Neuronal stem cell (in vitro differentiated cells): ENCODE measurements around the gene NCOR2.

Experiments used
- DNase-seq: peaks from one replicate; pipeline ENCODE4 v3.0.0-alpha.2; 2013; ENCODE audit warnings: low spot score
- H2AFZ ChIP-seq: one replicate; pipeline ENCODE4 v1.6.1; 2013; ENCODE audit warnings: mild to moderate bottlenecking, low read length, inconsistent platforms
- H2AK5ac ChIP-seq: 2 replicates; pipeline ENCODE4 v1.6.1; 2013; ENCODE audit warnings: low read depth, mild to moderate bottlenecking, inconsistent platforms, low read length, moderate library complexity, mixed read lengths
- H2BK120ac ChIP-seq: 2 replicates; pipeline ENCODE4 v1.6.1; 2013; ENCODE audit warnings: low read depth, mild to moderate bottlenecking, inconsistent platforms, low read length, moderate library complexity, mixed read lengths
- H2BK12ac ChIP-seq: one replicate; pipeline ENCODE4 v1.6.1; 2013; ENCODE audit warnings: low read length, inconsistent platforms
- H2BK15ac ChIP-seq: 2 replicates; pipeline ENCODE4 v1.6.1; 2013; ENCODE audit warnings: mild to moderate bottlenecking, low read length, inconsistent platforms, mixed read lengths
- H2BK5ac ChIP-seq: one replicate; pipeline ENCODE4 v1.6.1; 2013; ENCODE audit warnings: inconsistent platforms, mild to moderate bottlenecking, low read length, moderate library complexity
- H3K14ac ChIP-seq: one replicate; pipeline ENCODE4 v1.6.1; 2013; ENCODE audit warnings: low read length, inconsistent platforms
- H3K18ac ChIP-seq: 2 replicates; pipeline ENCODE4 v1.6.1; 2013; ENCODE audit warnings: low read length, inconsistent platforms
- H3K23ac ChIP-seq: 2 replicates; pipeline ENCODE4 v1.6.1; 2013; ENCODE audit warnings: low read depth, mild to moderate bottlenecking, mixed read lengths, low read length, inconsistent platforms; ENCODE audit not compliant: poor library complexity
- H3K27ac ChIP-seq: replicated peaks from 3 replicates; pipeline ENCODE4 v1.5.1; 2013; ENCODE audit warnings: low read length, inconsistent platforms
- H3K27me3 ChIP-seq, 3 experiments: 2 replicates each; pipeline ENCODE4 v1.6.1; 2013; ENCODE audit warnings: low read length in 3 of 3, mild to moderate bottlenecking in 2 of 3, inconsistent platforms in 1 of 3, low read depth in 1 of 3, mixed read lengths in 1 of 3, moderate library complexity in 1 of 3; ENCODE audit not compliant: control insufficient read depth in 3 of 3, insufficient read depth in 3 of 3
- H3K36me3 ChIP-seq, 2 donors: replicated peaks in 1 of 2; 2 replicates each; pipeline ENCODE4 v1.6.1; 2013; ENCODE audit warnings: low read length in 2 of 2; ENCODE audit not compliant: control insufficient read depth in 2 of 2, insufficient read depth in 2 of 2
- H3K4ac ChIP-seq: 2 replicates; pipeline ENCODE4 v1.6.1; 2013; ENCODE audit warnings: inconsistent platforms, mild to moderate bottlenecking, low read length, moderate library complexity
- H3K4me1 ChIP-seq, 2 donors: 1 replicate in 1 of 2; 2 replicates in 1 of 2; pipeline ENCODE4 v1.6.1; 2013; ENCODE audit warnings: low read length in 2 of 2, low read depth in 1 of 2; ENCODE audit not compliant: control insufficient read depth in 2 of 2, insufficient read depth in 1 of 2
- H3K4me2 ChIP-seq: one replicate; pipeline ENCODE4 v1.6.1; 2013; ENCODE audit warnings: mild to moderate bottlenecking, low read length, inconsistent platforms; ENCODE audit not compliant: insufficient read depth, poor library complexity, severe bottlenecking
- H3K4me3 ChIP-seq, 2 donors: 2 replicates each; pipeline ENCODE4 v1.5.1; 2013; ENCODE audit warnings: low read length in 2 of 2, mild to moderate bottlenecking in 2 of 2, inconsistent platforms in 1 of 2, moderate library complexity in 1 of 2
- H3K79me1 ChIP-seq: one replicate; pipeline ENCODE4 v1.6.1; 2013; ENCODE audit warnings: low read depth, mild to moderate bottlenecking, inconsistent platforms, low read length, moderate library complexity
- H3K9ac ChIP-seq: one replicate; pipeline ENCODE4 v1.6.1; 2013; ENCODE audit warnings: mild to moderate bottlenecking, low read depth, low read length, inconsistent platforms; ENCODE audit not compliant: poor library complexity
- H3K9me3 ChIP-seq, 2 donors: replicated peaks in 1 of 2; 2 replicates each; pipeline versions ENCODE3 to v1.6.1; 2013; ENCODE audit warnings: low read length in 2 of 2, mild to moderate bottlenecking in 2 of 2, inconsistent platforms in 1 of 2, low read depth in 1 of 2, mixed read lengths in 1 of 2, moderate library complexity in 1 of 2; ENCODE audit not compliant: control insufficient read depth in 2 of 2, insufficient read depth in 1 of 2
- H4K8ac ChIP-seq: one replicate; pipeline ENCODE4 v1.6.1; 2013; ENCODE audit warnings: low read depth, mild to moderate bottlenecking, inconsistent platforms, low read length, moderate library complexity
- H4K91ac ChIP-seq: one replicate; pipeline ENCODE4 v1.6.1; 2013; ENCODE audit warnings: low read length, low read depth, mild to moderate bottlenecking, inconsistent platforms; ENCODE audit not compliant: poor library complexity
- WGBS, 2 donors: extraction: QIAGEN DNeasy Blood & Tissue Kit; methylation state at CpG; one replicate each; pipeline ENCODE4 v1.1.7; 2013; ENCODE audit warnings: missing lambda C conversion rate in 2 of 2, mixed read lengths in 1 of 2; ENCODE audit not compliant: insufficient read length in 2 of 2, insufficient replicate concordance in 1 of 2; ENCODE audit errors: extremely low coverage in 2 of 2; 5-methylcytosine and 5-hydroxymethylcytosine counted together

NCOR2 gene

DNA sequence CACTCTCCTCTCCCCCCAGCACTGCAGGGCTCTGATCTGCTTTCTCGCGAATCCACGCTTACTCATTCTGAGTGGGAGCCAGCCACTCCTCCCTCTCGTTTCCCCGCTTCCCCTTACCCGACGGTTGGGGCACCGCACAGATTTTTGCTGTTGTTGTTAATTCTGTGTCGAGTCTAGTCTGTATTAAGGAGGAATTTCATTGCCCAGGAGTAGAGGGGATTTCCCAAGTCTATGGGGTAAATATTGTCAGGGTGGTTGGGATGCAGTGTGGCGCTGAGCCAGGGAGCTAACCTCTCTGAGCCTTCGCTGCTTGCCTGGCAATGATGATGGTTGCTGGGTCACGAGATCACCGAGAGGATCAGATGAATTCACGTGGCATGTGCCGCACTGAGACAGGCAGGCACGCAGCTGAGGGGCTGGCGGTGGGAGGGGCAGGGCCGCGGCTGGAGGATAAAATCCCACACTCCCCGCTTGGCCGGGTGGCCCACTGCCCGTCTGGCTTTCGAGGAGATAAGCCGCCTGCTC, 18.5 kb downstream of the NCOR2 start:
- Histone ChIP-seq H3K27ac (no peak overlapping the region), H3K36me3 (no peaks in the 10 kb centered on the region), H3K4me3 (no peak overlapping the region), H3K4me2 (no peak overlapping the region), H2BK5ac (no peak overlapping the region), H2BK12ac (no peak overlapping the region), H3K79me1 (peaks cover 22% of the 10 kb centered on the region), H4K8ac (peak overlapping the region; percentile 20), H3K9ac (peak overlapping the region; percentile 7), H3K18ac (peak overlapping the region; percentile 87), H3K23ac (no peak overlapping the region), H2BK120ac (no peak overlapping the region), H4K91ac (no peak overlapping the region), H3K14ac (no peak overlapping the region), H2AFZ (no peak overlapping the region), H2AK5ac (peak overlapping the region; percentile 53), H3K9me3 (no peaks in the 10 kb centered on the region), H3K27me3 (no peaks in the 10 kb centered on the region), H3K4me1 (peaks cover 23 to 30% of the 10 kb centered on the region in 2 donors), H2BK15ac (no peak overlapping the region), H3K4ac (no peak overlapping the region)
- no CpG with 5 or more reads among the region's 24 CpGs for WGBS, 2 donors
- no peak for DNase-seq

DNA sequence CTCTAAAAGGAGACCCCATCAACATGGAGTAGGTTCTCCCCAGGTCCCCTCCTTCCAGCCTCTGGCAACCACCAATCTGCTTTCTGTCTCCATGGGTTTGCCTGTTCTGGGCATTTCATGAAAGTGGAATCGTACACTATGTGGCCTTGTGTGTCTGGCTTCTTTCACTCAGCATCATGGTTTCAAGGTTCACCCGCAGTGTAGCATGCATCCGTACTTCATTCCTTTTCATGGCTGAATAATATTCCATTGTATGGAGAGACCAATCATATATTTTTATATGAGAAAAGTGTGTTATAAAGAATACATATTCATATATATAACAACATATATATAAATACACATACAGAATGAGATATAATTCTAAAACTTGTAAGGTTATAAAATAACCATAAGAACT, 19.8 kb downstream of the NCOR2 start:
- Histone ChIP-seq H2AK5ac (no peak overlapping the region), H3K18ac (no peak overlapping the region), H3K4me1 (peaks cover 35 to 41% of the 10 kb centered on the region in 2 donors), H2BK120ac (no peak overlapping the region), H3K36me3 (no peaks in the 10 kb centered on the region), H2BK5ac (no peak overlapping the region), H3K9me3 (no peaks in the 10 kb centered on the region), H3K14ac (no peak overlapping the region), H3K27ac (no peak overlapping the region), H3K4ac (no peak overlapping the region), H3K27me3 (no peaks in the 10 kb centered on the region), H3K23ac (no peak overlapping the region), H3K4me3 (no peak overlapping the region), H3K9ac (no peak overlapping the region), H2BK12ac (no peak overlapping the region), H4K91ac (no peak overlapping the region), H2BK15ac (no peak overlapping the region), H3K79me1 (peaks cover 17% of the 10 kb centered on the region), H3K4me2 (no peak overlapping the region), H2AFZ (no peak overlapping the region), H4K8ac (no peak overlapping the region)
- no peak for DNase-seq
- WGBS, 2 donors, result no CpG with 5 or more reads among the region's 3 CpGs

DNA sequence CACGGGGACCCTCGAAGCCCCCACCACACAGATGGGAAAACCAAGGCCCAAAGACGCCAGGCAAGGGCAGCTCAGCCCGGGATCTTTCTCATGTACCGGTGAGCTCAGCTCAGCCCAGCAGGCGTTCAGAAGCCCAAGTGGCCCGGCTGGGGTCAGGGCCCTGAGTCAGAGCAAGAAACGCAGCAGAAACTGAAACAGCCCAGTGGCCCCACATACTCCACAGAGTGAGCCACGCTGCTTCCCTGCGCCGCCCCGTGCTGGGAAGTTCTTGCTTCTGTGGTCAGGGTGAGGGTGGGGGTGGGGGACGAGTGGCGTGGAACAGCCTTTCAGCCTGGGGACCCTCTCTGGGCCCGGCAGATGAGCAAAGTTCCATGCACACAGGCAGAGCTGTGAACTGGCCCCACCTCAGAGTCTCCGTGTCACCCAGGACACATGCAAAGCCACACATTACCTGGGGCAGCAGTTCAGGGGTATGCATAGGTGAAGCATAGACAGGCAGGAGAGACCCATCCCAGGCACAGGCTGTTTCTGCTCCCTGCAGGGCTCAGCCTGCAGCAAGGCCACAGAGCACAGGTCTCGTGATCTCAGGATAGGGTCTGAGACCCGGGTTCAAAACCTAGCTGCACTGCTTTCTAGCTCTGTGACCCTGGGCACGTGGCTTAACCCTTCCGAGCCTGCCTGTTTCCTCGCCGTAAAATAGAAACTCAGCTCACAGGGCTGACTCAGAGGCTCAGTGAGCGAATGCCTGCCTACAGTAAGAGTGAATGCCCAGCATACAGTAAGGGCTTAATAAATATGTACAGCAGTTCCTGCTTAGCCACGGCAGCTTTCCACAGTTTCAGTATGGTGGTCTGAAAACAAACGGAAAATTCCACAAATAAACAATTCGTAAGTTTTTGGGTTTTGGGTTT, 21.6 kb downstream of the NCOR2 start:
- no peaks in the 10 kb centered on the region for H3K36me3 ChIP-seq
- H2BK15ac ChIP-seq, result no peak overlapping the region
- no peaks in the 10 kb centered on the region for H3K27me3 ChIP-seq
- H3K4me2 ChIP-seq, result no peak overlapping the region
- H3K18ac ChIP-seq, result peak overlapping the region; percentile 94
- no peaks in the 10 kb centered on the region for H3K9me3 ChIP-seq
- no peak overlapping the region for H2BK12ac ChIP-seq
- no peak overlapping the region for H3K4me3 ChIP-seq
- H3K14ac ChIP-seq, result no peak overlapping the region
- DNase-seq, result no peak
- H2BK5ac ChIP-seq, result no peak overlapping the region
- no peak overlapping the region for H3K27ac ChIP-seq
- WGBS, 2 donors, result no CpG with 5 or more reads among the region's 26 CpGs
- H2BK120ac ChIP-seq, result peak overlapping the region; percentile 38
- H2AK5ac ChIP-seq, result peak overlapping the region; percentile 39
- no peak overlapping the region for H3K23ac ChIP-seq
- H4K91ac ChIP-seq, result no peak overlapping the region
- H3K79me1 ChIP-seq, result peaks cover 17% of the 10 kb centered on the region
- peaks cover 28 to 41% of the 10 kb centered on the region in 2 donors for H3K4me1 ChIP-seq
- H3K4ac ChIP-seq, result no peak overlapping the region
- H3K9ac ChIP-seq, result no peak overlapping the region
- H4K8ac ChIP-seq, result no peak overlapping the region
- H2AFZ ChIP-seq, result no peak overlapping the region

DNA sequence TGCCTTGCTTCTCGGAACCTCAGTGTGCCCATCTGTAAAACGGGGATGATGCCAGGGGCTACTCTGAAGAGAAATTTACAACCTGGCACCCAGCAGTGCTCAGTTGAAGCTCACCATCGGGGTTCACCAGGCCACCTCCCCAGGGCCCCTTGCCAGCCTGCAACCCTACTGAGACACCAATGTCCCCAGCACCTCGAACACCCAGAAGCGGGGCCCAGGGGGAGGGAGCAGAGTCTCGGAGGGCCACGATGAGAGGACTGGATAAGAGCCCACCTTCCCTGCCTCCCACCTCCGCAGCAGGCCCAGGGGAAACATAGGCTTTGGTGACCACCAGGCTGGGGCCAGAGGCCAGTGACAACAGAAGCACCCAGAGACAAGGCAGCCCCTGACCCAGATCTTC, 22.4 kb downstream of the NCOR2 start:
- H3K9ac ChIP-seq, result no peak overlapping the region
- no peak for DNase-seq
- H2BK15ac ChIP-seq, result no peak overlapping the region
- H3K79me1 ChIP-seq, result peaks cover 16% of the 10 kb centered on the region
- no CpG with 5 or more reads among the region's 8 CpGs for WGBS, 2 donors
- H2BK12ac ChIP-seq, result no peak overlapping the region
- H3K27ac ChIP-seq, result no peak overlapping the region
- no peak overlapping the region for H3K23ac ChIP-seq
- no peak overlapping the region for H3K14ac ChIP-seq
- no peak overlapping the region for H4K8ac ChIP-seq
- no peaks in the 10 kb centered on the region for H3K36me3 ChIP-seq
- peak overlapping the region; percentile 38 for H2BK120ac ChIP-seq
- H2AFZ ChIP-seq, result no peak overlapping the region
- H3K4me2 ChIP-seq, result no peak overlapping the region
- H3K18ac ChIP-seq, result peak overlapping the region; percentile 94
- H4K91ac ChIP-seq, result no peak overlapping the region
- no peaks in the 10 kb centered on the region for H3K27me3 ChIP-seq
- H2AK5ac ChIP-seq, result peak overlapping the region; percentile 85
- no peak overlapping the region for H3K4ac ChIP-seq
- H3K9me3 ChIP-seq, result no peaks in the 10 kb centered on the region
- peak overlapping the region; percentile 82 for H2BK5ac ChIP-seq
- peaks cover 28 to 40% of the 10 kb centered on the region in 2 donors for H3K4me1 ChIP-seq
- no peak overlapping the region for H3K4me3 ChIP-seq
